HepG2 (cell line): ENCODE results near the gene ABCD1. TPM values are rescaled to one million over a fixed set of nuclear protein-coding genes. Genes with fewer than 3 reads are reported as not detected.
A peak's percentile ranks its signal among the peaks of the same experiment; 100 is the strongest.

ENCODE experiments used
- KLF13 ChIP-seq: sonication (generic); formaldehyde crosslinking; IDR thresholded peaks from 2 replicates; pipeline ENCODE4 v1.4.0; 2020; ENCODE audit warnings: mild to moderate bottlenecking, missing genetic modification reagents
- MTF1 ChIP-seq: sonication (generic); formaldehyde crosslinking; IDR thresholded peaks from 2 replicates; pipeline ENCODE4 v1.5.0; 2020; ENCODE audit warnings: missing genetic modification reagents
- NFE2L1 ChIP-seq: sonication (generic); formaldehyde crosslinking; IDR thresholded peaks from 2 replicates; pipeline ENCODE4 v1.4.0; 2020; ENCODE audit warnings: missing genetic modification reagents, mild to moderate bottlenecking, borderline replicate concordance
- NR2F6 ChIP-seq, 2 experiments: IDR thresholded peaks; 2 replicates each; pipeline ENCODE4 v1.6.1; 2016; ENCODE audit warnings: antibody characterized with exemption in 1 of 2, mild to moderate bottlenecking in 1 of 2
- ONECUT2 ChIP-seq: sonication (generic); formaldehyde crosslinking; IDR thresholded peaks from 2 replicates; pipeline ENCODE4 v1.4.0; 2020; ENCODE audit warnings: missing genetic modification reagents
- RBM22 ChIP-seq: fragments of 200-400 bp; formaldehyde crosslinking; optimal IDR thresholded peaks from 2 replicates; pipeline ENCODE3; 2017; ENCODE audit warnings: mild to moderate bottlenecking, low read length, moderate library complexity
- SALL1 ChIP-seq: sonication (generic); formaldehyde crosslinking; IDR thresholded peaks from 2 replicates; pipeline ENCODE4 v1.8.0; 2022; ENCODE audit warnings: mild to moderate bottlenecking, missing genetic modification reagents
- SIX4 ChIP-seq: sonication (generic); formaldehyde crosslinking; IDR thresholded peaks from 2 replicates; pipeline ENCODE4 v1.4.0; 2020; ENCODE audit warnings: missing genetic modification reagents
- TBP ChIP-seq: sonication (generic); formaldehyde crosslinking; IDR thresholded peaks from 2 replicates; pipeline ENCODE4 v1.5.0; 2020; ENCODE audit warnings: missing genetic modification reagents
- TSC22D2 ChIP-seq: sonication (generic); formaldehyde crosslinking; IDR thresholded peaks from 2 replicates; pipeline ENCODE4 v1.5.1; 2020; ENCODE audit warnings: missing genetic modification reagents, mild to moderate bottlenecking, borderline replicate concordance
- ZBTB7B ChIP-seq: sonication (generic); formaldehyde crosslinking; IDR thresholded peaks from 2 replicates; pipeline ENCODE4 v1.4.0; 2020; ENCODE audit warnings: missing genetic modification reagents
- ZFX ChIP-seq: sonication (generic); formaldehyde crosslinking; IDR thresholded peaks from 2 replicates; pipeline ENCODE4 v1.4.0; 2020; ENCODE audit warnings: mild to moderate bottlenecking, low read depth, missing genetic modification reagents, moderate library complexity
- ZNF30 ChIP-seq: sonication (generic); formaldehyde crosslinking; IDR thresholded peaks from 2 replicates; pipeline ENCODE4 v1.5.0; 2020; ENCODE audit warnings: mild to moderate bottlenecking, missing genetic modification reagents
- ZNF432 ChIP-seq: sonication (generic); formaldehyde crosslinking; IDR thresholded peaks from 2 replicates; pipeline ENCODE4 v1.5.0; 2020; ENCODE audit warnings: missing genetic modification reagents, mild to moderate bottlenecking, borderline replicate concordance
- ZNF496 ChIP-seq: sonication (generic); formaldehyde crosslinking; IDR thresholded peaks from 2 replicates; pipeline ENCODE4 v1.8.1; 2023; ENCODE audit warnings: mild to moderate bottlenecking, moderate library complexity, missing genetic modification reagents; ENCODE audit not compliant: insufficient replicate concordance
- ZNF503 ChIP-seq: sonication (generic); formaldehyde crosslinking; IDR thresholded peaks from 2 replicates; pipeline ENCODE4 v1.4.0; 2020; ENCODE audit warnings: missing genetic modification reagents
- ZNF549 ChIP-seq: sonication (generic); formaldehyde crosslinking; IDR thresholded peaks from 2 replicates; pipeline ENCODE4 v1.5.0; 2020; ENCODE audit warnings: missing genetic modification reagents
- ZNF737 ChIP-seq: sonication (generic); formaldehyde crosslinking; IDR thresholded peaks from 2 replicates; pipeline ENCODE4 v1.5.0; 2020; ENCODE audit warnings: missing genetic modification reagents, mild to moderate bottlenecking, borderline replicate concordance
- ZNF790 ChIP-seq: sonication (generic); formaldehyde crosslinking; IDR thresholded peaks from 2 replicates; pipeline ENCODE4 v1.8.0; 2022; ENCODE audit warnings: missing genetic modification reagents, mild to moderate bottlenecking, borderline replicate concordance
- polyA plus RNA-seq, 8 experiments: library from polyadenylated mRNA; depleted of rRNA in 3 of 8; stranded (reverse) in 7 of 8; unstranded in 1 of 8; fragments of >200 nt; fragmentation: Illumina TruSeq in 4 of 8; extraction: Trizol in 4 of 8; gene quantifications; 2 replicates each; pipeline versions ENCODE4 v1.2.1 to v1.2.3, GENCODE V29; 2011 to 2016; ENCODE audit warnings: low read depth in 4 of 8, missing spikeins in 1 of 8, mixed read lengths in 1 of 8; ENCODE audit not compliant: insufficient read depth in 1 of 8
- total RNA-seq, 5 experiments: library from RNA; depleted of rRNA; stranded (reverse); fragments of >200 nt; fragmentation: Illumina TruSeq; extraction: Trizol; gene quantifications; 2 replicates each; pipeline ENCODE4 v1.2.3, GENCODE V29; 2016; ENCODE audit warnings: low read depth in 1 of 5
- TF ChIP-seq, protein P1 (sequence below): sonication (generic); formaldehyde crosslinking; IDR thresholded peaks from 2 replicates; pipeline ENCODE4 v1.8.1; 2023; ENCODE audit warnings: mild to moderate bottlenecking, missing genetic modification reagents
- TF ChIP-seq, protein P2 (sequence below): IDR thresholded peaks from 2 replicates; pipeline ENCODE4 v1.4.0; 2020; ENCODE audit warnings: mild to moderate bottlenecking, missing genetic modification reagents
- TF ChIP-seq, protein P3 (sequence below): sonication (generic); formaldehyde crosslinking; IDR thresholded peaks from 2 replicates; pipeline ENCODE4 v1.4.0; 2020; ENCODE audit warnings: mild to moderate bottlenecking, low read depth, missing genetic modification reagents
- TF ChIP-seq, protein P4 (sequence below): IDR thresholded peaks from 2 replicates; pipeline ENCODE4 v1.6.1; 2012; ENCODE audit warnings: inconsistent platforms

Gene ABCD1
- total and polyA plus RNA-seq, 2 of the 13 experiments (the other 11 are each of a cell fraction or from before 2014, with no cell fraction given): 11.4 to 15.9 TPM

DNA sequence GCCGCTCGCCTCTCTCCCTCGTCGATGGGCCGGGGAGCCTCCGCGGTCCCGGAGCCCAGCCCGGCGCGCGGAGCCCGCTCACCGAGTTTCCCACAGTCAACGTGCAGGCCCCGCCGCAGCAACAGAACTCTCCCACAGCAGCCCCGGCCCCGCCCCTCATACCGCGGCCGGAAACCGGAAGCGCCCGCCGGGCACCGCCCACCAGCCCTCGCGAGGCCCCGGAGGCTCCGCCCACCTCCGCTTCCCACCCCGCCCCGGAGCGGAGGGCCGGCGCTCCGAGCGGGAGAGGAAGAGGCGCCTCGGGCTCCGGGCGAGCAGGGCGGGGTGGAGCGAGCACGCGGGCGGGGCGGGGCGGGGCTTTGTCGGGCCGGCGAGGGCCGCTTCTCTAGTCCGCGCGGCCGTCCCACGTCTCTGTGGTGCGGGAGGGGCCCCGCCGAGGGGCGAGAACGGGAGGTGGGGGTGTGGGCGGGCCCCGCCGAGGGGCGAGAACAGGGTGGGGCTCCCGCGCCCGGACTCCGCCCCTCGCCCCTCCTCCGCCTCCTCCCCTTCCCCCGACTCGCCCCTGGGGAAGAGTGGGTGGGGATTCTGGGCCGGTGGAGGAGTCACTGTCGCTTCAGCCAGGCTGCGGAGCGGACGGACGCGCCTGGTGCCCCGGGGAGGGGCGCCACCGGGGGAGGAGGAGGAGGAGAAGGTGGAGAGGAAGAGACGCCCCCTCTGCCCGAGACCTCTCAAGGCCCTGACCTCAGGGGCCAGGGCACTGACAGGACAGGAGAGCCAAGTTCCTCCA is at the start of gene ABCD1, which contains the start of gene BCAP31 (continued):
- TF ChIP-seq, protein P1, sequence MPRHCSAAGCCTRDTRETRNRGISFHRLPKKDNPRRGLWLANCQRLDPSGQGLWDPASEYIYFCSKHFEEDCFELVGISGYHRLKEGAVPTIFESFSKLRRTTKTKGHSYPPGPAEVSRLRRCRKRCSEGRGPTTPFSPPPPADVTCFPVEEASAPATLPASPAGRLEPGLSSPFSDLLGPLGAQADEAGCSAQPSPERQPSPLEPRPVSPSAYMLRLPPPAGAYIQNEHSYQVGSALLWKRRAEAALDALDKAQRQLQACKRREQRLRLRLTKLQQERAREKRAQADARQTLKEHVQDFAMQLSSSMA (CRISPR knock-in tag): no peak
- TF ChIP-seq ZNF503 (CRISPR knock-in tag): no peak
- no peak for TF ChIP-seq TSC22D2 (CRISPR knock-in tag)
- no peak for TF ChIP-seq ZNF496 (CRISPR knock-in tag)
- TF ChIP-seq MTF1 (CRISPR knock-in tag): no peak
- TF ChIP-seq, protein P2, sequence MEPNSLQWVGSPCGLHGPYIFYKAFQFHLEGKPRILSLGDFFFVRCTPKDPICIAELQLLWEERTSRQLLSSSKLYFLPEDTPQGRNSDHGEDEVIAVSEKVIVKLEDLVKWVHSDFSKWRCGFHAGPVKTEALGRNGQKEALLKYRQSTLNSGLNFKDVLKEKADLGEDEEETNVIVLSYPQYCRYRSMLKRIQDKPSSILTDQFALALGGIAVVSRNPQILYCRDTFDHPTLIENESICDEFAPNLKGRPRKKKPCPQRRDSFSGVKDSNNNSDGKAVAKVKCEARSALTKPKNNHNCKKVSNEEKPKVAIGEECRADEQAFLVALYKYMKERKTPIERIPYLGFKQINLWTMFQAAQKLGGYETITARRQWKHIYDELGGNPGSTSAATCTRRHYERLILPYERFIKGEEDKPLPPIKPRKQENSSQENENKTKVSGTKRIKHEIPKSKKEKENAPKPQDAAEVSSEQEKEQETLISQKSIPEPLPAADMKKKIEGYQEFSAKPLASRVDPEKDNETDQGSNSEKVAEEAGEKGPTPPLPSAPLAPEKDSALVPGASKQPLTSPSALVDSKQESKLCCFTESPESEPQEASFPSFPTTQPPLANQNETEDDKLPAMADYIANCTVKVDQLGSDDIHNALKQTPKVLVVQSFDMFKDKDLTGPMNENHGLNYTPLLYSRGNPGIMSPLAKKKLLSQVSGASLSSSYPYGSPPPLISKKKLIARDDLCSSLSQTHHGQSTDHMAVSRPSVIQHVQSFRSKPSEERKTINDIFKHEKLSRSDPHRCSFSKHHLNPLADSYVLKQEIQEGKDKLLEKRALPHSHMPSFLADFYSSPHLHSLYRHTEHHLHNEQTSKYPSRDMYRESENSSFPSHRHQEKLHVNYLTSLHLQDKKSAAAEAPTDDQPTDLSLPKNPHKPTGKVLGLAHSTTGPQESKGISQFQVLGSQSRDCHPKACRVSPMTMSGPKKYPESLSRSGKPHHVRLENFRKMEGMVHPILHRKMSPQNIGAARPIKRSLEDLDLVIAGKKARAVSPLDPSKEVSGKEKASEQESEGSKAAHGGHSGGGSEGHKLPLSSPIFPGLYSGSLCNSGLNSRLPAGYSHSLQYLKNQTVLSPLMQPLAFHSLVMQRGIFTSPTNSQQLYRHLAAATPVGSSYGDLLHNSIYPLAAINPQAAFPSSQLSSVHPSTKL (CRISPR knock-in tag): no peak
- TF ChIP-seq ZNF737 (CRISPR knock-in tag): no peak
- peak; percentile 1; the same call in 1 of the 2 replicates for TF ChIP-seq SALL1 (CRISPR knock-in tag)
- TF ChIP-seq RBM22: no peak
- no peak for TF ChIP-seq NFE2L1 (CRISPR knock-in tag)
- no peak for TF ChIP-seq SIX4 (CRISPR knock-in tag)
- TF ChIP-seq KLF13 (CRISPR knock-in tag): no peak
- TF ChIP-seq TBP (CRISPR knock-in tag): no peak
- TF ChIP-seq, protein P3, sequence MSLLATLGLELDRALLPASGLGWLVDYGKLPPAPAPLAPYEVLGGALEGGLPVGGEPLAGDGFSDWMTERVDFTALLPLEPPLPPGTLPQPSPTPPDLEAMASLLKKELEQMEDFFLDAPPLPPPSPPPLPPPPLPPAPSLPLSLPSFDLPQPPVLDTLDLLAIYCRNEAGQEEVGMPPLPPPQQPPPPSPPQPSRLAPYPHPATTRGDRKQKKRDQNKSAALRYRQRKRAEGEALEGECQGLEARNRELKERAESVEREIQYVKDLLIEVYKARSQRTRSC (CRISPR knock-in tag): no peak
- TF ChIP-seq ZFX (CRISPR knock-in tag): peak; percentile 37; the same call in 1 of the 2 replicates
- 0 out of 2 replicates have a peak, but pooled peaks have one; percentile 44 for TF ChIP-seq ZBTB7B
- TF ChIP-seq ZNF30 (CRISPR knock-in tag): no peak
- TF ChIP-seq, protein P4, sequence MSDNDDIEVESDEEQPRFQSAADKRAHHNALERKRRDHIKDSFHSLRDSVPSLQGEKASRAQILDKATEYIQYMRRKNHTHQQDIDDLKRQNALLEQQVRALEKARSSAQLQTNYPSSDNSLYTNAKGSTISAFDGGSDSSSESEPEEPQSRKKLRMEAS: no peak
- no peak for TF ChIP-seq ZNF432 (CRISPR knock-in tag)
- TF ChIP-seq ZNF790: no peak
- TF ChIP-seq NR2F6 (IDR thresholded peaks at IDR 0.05): peak; percentile 10; the same call in 1 of the 2 replicates
- TF ChIP-seq NR2F6 (CRISPR knock-in tag; IDR thresholded peaks at IDR 0.05): no peak
- no peak for TF ChIP-seq ONECUT2 (CRISPR knock-in tag)
- no peak for TF ChIP-seq ZNF549 (CRISPR knock-in tag)
